ENCODE measurements around the gene INTS6L.
"Not testable (repeated sequence)": the region's sequence is repeated elsewhere in the genome, so short reads cannot be mapped to it uniquely, and the experiment has no call there.

INTS6L gene

GRCh38 chrX:135624408-135625204, 104.1 kb downstream of the INTS6L start:
- DNase-seq = not testable (repeated sequence)

DNA sequence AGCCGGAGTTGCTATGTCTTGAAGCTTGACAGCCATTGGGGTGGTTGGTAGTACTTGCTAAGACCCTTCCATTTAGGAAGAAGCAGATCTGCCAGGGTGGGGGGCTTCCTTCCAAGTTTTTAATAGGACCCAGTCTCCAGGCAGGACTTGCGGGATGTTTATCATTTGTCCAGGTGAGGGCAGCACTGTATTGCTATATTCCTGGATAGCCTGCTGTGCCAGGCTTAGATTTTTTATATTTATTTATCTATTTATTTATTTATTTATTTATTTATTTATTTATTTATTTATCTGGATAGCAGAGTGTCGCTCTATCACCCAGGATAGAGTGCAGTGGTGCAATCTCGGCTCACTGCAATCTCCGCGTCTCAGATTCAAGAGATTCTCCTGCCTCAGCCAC, 105.5 kb downstream of the INTS6L start:
- DNase-seq = no peak

DNA sequence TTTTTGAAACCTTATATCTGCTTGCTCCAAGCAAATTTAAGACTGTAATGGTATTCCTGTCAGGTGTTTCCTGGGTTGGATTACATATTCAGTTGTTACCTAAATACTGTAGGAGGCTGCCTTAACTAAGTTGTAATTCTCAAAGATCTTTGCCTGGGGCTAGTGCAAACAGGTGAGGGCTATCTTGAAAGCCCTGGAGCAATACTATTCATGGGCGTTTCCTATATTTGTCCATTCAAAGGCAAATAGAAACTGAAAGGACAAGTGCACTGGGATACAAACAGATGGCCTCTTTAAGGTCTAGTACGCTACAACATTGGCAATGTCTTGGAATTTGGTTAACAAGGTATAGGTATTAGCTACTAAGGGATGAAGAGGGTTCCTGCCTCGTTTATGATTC, 108.9 kb downstream of the INTS6L start:
- DNase-seq = no peak
